Tibial nerve (tissue), 4 donors: ENCODE measurements around the gene AMBRA1. TPM values are rescaled to one million over a fixed set of nuclear protein-coding genes. Genes with fewer than 3 reads are reported as not detected.

Experiments
- DNase-seq, 2 donors: peaks; one replicate each; pipeline ENCODE4 v3.0.0-alpha.2; 2019; ENCODE audit warnings: low spot score in 2 of 2
- H3K27ac ChIP-seq, 4 donors: fragments of 200-600 bp; sonication (generic) in 3 of 4; one replicate each; pipeline ENCODE4 v1.5.1; 2017 to 2019; ENCODE audit warnings: mild to moderate bottlenecking in 1 of 4
- H3K27me3 ChIP-seq, 2 donors: fragments of 200-600 bp; sonication (generic) in 1 of 2; one replicate each; pipeline versions ENCODE4 v1.5.1 to v1.6.0; 2017 to 2019
- H3K36me3 ChIP-seq, 3 donors: fragments of 200-600 bp; sonication (generic); one replicate each; pipeline ENCODE4 v1.5.1; 2018 to 2019
- H3K4me1 ChIP-seq, 4 donors: fragments of 200-600 bp; sonication (generic) in 3 of 4; one replicate each; pipeline ENCODE4 v1.5.1; 2017 to 2019
- H3K4me3 ChIP-seq, 4 donors: fragments of 200-600 bp; sonication (generic) in 3 of 4; one replicate each; pipeline ENCODE4 v1.5.1; 2017 to 2019; ENCODE audit warnings: mild to moderate bottlenecking in 1 of 4, moderate library complexity in 1 of 4
- H3K9me3 ChIP-seq, 4 donors: fragments of 200-600 bp; sonication (generic) in 3 of 4; one replicate each; pipeline ENCODE4 v1.5.1; 2017 to 2019
- EP300 ChIP-seq, 2 donors: sonication (generic); formaldehyde crosslinking; IDR thresholded peaks; one replicate each; pipeline ENCODE4 v1.6.1; 2017; ENCODE audit warnings: antibody characterized with exemption in 2 of 2, mild to moderate bottlenecking in 1 of 2
- POLR2A ChIP-seq, 2 donors: fragments of 450-650 bp; IDR thresholded peaks; one replicate each; pipeline ENCODE4 v1.6.1; 2017; ENCODE audit warnings: antibody characterized with exemption in 2 of 2, mild to moderate bottlenecking in 2 of 2, moderate library complexity in 2 of 2
- WGBS, 2 donors: methylation state at CpG; one replicate each; pipeline ENCODE4 v1.1.5; 2018; 5-methylcytosine and 5-hydroxymethylcytosine counted together
- total RNA-seq, 4 donors: library from RNA; depleted of rRNA; stranded (reverse); fragments of >200 nt; gene quantifications; one replicate each; pipeline ENCODE4 v1.1.0, GENCODE V29; 2016
- TF ChIP-seq, protein P1 (sequence below), 5 experiments: fragments of 200-600 bp in 3 of 5; fragments of 450-650 bp in 2 of 5; sonication (generic) in 3 of 5; IDR thresholded peaks; one replicate each; pipeline ENCODE4 v1.5.1; 2016 to 2019; ENCODE audit warnings: antibody characterized with exemption in 5 of 5, mild to moderate bottlenecking in 3 of 5, moderate library complexity in 2 of 5

Gene AMBRA1
- total RNA-seq, 4 donors from 2014 or later = 31.0 to 43.7 (median 35.8) TPM

DNA sequence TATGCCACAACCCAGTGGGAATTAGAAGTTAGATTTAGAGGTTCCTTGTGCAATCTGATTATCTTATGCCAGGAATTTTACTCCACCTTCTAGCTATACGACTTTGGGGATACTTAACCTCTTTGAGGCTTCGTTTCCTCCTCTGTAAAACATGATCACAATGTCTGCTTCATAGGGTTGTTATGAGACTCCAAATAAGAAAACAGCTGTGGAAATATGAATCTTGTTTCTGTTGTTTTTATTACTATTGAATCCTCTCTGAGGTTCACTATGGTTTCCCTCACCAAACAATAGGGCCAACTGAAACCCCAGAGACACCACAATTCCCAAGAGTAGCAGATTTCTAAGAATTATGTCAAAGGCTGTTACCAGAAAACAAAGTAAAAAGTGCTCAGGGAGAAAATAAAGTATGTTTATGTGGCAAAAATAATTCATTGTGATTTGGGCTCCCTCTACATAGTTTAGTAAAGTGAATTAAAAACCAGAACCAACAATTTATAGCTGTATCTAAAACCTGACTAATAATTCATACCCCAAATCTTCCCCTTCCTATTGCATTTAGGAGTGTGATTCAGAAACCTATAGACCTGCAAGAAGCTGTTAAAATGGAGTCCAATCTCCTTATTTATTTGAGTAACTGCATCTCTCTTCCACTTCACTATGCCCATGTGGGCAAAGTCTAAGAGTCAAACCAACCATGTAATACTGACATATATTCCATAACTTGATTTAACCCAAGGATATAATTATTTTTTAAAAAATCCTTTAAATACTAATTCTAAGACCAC lies 38.4 kb downstream of the AMBRA1 start:
- 30 to 31% methylated on average over 2 of the region's 2 CpGs for WGBS, 2 donors
- Histone ChIP-seq H3K36me3 (no peaks in the 10 kb centered on the region), H3K27ac (peak overlapping the region in 2 of 4 donors; percentile 83 to 85)

DNA sequence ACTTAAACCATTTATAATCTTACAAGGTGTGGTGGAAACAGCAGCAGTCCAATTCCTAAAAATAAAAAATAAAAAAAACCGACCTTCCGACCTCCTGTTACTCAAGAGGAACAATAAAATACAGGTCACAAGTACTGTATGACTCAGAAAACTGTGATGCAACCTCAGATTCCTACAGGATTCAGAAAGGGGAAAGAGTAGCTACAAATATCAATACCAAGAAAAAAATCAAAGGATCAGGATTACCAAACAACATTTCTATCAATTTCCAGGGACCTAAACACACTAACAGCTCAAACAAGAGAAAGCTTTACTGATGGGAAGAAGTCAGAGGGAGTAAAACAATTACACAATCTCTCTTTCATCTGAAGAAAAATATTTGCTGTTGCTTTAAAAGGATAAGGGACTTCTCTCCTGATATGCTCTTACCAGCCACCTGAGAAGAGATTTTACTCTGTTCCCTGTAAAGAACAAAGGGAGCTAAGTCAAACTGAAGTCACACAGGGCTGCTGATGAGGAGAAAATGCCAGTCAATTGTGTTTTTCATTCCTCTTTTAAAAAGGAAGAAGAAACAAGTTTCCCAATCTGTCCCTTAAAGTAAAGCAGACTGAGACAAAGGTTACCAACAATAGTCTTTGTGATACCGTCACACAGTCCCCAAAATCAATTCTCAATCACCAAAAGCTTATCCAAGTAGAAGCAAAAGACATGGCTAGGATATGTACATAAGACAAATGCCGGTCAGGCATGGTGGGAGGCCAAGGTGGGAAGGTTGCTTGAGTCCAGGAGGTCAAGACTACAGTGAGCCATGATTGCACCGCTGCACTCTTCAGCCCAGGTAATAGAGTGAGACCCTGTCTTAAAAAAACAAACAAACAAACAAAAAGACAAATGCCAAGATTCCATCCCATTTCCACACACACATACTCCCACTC lies 39.3 kb downstream of the AMBRA1 start:
- DNase-seq = peak in 1 of 2 donors; percentile 55
- H3K9me3 ChIP-seq = no peaks in the 10 kb centered on the region
- H3K27me3 ChIP-seq = no peaks in the 10 kb centered on the region
- 55 to 58% methylated on average over 5 of the region's 5 CpGs for WGBS, 2 donors
- no peak overlapping the region for H3K4me3 ChIP-seq
- H3K36me3 ChIP-seq = no peaks in the 10 kb centered on the region
- TF ChIP-seq POLR2A (IDR thresholded peaks at IDR 0.05) = no peak
- TF ChIP-seq EP300 (IDR thresholded peaks at IDR 0.05) = peak; percentile 57 to 87
- peaks cover 0 to 58% (median 26%) of the 10 kb centered on the region in 4 donors for H3K4me1 ChIP-seq
- peak overlapping the region; percentile 55 to 85 (median 72) for H3K27ac ChIP-seq

More for the DNA sequence above, 38.4 kb downstream of the AMBRA1 start:
- Histone ChIP-seq H3K4me3 (no peak overlapping the region), H3K4me1 (peaks cover 0 to 58% (median 28%) of the 10 kb centered on the region in 4 donors), H3K27me3 (no peaks in the 10 kb centered on the region), H3K9me3 (no peaks in the 10 kb centered on the region)
- no peak for DNase-seq
- TF ChIP-seq EP300 (IDR thresholded peaks at IDR 0.05) (no peak), POLR2A (IDR thresholded peaks at IDR 0.05) (no peak)
- TF ChIP-seq, protein P1, sequence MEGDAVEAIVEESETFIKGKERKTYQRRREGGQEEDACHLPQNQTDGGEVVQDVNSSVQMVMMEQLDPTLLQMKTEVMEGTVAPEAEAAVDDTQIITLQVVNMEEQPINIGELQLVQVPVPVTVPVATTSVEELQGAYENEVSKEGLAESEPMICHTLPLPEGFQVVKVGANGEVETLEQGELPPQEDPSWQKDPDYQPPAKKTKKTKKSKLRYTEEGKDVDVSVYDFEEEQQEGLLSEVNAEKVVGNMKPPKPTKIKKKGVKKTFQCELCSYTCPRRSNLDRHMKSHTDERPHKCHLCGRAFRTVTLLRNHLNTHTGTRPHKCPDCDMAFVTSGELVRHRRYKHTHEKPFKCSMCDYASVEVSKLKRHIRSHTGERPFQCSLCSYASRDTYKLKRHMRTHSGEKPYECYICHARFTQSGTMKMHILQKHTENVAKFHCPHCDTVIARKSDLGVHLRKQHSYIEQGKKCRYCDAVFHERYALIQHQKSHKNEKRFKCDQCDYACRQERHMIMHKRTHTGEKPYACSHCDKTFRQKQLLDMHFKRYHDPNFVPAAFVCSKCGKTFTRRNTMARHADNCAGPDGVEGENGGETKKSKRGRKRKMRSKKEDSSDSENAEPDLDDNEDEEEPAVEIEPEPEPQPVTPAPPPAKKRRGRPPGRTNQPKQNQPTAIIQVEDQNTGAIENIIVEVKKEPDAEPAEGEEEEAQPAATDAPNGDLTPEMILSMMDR (IDR thresholded peaks at IDR 0.05) = no peak

DNA sequence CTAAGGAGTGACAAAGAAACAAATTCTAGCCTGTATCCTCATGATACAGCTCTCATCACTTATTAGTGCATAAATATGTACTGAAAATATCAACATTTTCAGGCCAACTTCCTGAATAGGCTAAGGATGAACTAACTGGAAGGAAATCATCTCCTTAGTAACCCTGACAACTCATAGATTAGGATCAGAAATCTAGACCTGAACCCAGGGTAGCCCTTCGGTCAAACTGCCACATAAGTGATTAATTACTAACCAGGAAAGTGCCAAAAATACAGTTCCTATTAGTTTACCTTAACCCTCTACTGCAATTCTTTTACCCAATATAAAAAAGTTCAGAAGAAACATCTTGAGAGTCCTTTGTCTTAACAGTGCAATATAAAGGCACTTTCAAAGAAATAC lies 40.0 kb downstream of the AMBRA1 start:
- DNase-seq = no peak
- no peaks in the 10 kb centered on the region for H3K9me3 ChIP-seq
- TF ChIP-seq, protein P1 (IDR thresholded peaks at IDR 0.05) = no peak
- TF ChIP-seq EP300 (IDR thresholded peaks at IDR 0.05) (no peak), POLR2A (IDR thresholded peaks at IDR 0.05) (no peak)
- no peak overlapping the region for H3K4me3 ChIP-seq
- 42 to 50% methylated on average over 1 of the region's 1 CpG for whole genome bisulfite sequencing, 2 donors
- H3K27ac ChIP-seq = peak overlapping the region in 3 of 4 donors; percentile 52 to 85 (median 83)
- no peaks in the 10 kb centered on the region for H3K27me3 ChIP-seq
- no peaks in the 10 kb centered on the region for H3K36me3 ChIP-seq
- peaks cover 0 to 53% (median 25%) of the 10 kb centered on the region in 4 donors for H3K4me1 ChIP-seq

DNA sequence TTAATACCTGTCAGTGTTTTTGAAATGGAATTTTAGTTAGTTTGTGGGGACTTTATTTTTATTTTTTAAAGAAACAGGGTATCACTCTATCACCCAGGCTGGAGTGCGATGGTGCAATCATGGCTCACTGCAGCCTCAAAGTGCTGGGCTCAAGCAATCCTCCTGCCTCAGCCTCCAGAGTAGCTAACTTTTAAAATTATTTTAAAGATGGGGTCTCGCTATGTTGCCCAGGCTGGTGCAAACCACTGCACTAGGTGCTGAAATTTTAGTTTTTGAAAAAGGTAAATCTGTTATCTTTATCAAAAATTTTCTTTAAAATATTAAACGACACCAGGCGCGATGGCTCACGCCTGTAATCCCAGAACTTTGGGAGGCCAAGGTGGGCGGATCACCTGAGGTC lies 42.6 kb downstream of the AMBRA1 start:
- TF ChIP-seq, protein P1 (IDR thresholded peaks at IDR 0.05) = no peak
- no peak for TF ChIP-seq POLR2A (IDR thresholded peaks at IDR 0.05)
- TF ChIP-seq EP300 (IDR thresholded peaks at IDR 0.05) = no peak
- Histone ChIP-seq H3K9me3 (no peaks in the 10 kb centered on the region), H3K4me3 (no peak overlapping the region), H3K27ac (no peak overlapping the region), H3K27me3 (no peaks in the 10 kb centered on the region), H3K36me3 (peaks cover 0 to 15% (median 9%) of the 10 kb centered on the region in 3 donors), H3K4me1 (peaks cover 0 to 45% (median 23%) of the 10 kb centered on the region in 4 donors)
- 98% methylated on average over 7 of the region's 7 CpGs for WGBS, 2 donors
- no peak for DNase-seq

DNA sequence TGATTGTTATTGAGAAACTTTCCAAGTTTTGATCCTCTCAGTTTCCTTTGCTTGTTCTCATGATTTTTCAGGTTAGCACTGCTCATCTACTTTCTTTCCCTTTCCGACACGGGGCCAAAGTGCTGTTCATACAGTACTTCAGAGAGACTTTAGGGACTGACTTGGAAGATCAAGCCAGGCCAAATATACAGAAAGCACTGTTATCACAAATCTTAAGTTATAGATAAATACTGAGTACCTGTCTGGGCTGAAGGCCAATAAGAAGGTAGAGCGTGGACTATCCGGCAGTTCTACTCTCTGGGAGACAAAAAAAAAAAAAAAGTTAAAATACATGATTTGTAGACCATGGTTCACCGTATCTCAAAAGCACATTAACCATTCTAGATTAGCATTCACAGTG lies 46.2 kb downstream of the AMBRA1 start:
- Histone ChIP-seq H3K27me3 (no peaks in the 10 kb centered on the region), H3K27ac (no peak overlapping the region), H3K4me1 (peaks cover 0 to 11% (median 0%) of the 10 kb centered on the region in 4 donors), H3K9me3 (no peaks in the 10 kb centered on the region), H3K4me3 (no peak overlapping the region), H3K36me3 (peaks cover 0 to 52% (median 24%) of the 10 kb centered on the region in 3 donors)
- no peak for DNase-seq
- TF ChIP-seq POLR2A (IDR thresholded peaks at IDR 0.05) (no peak), EP300 (IDR thresholded peaks at IDR 0.05) (no peak)
- TF ChIP-seq, protein P1 (IDR thresholded peaks at IDR 0.05) = no peak
- 85 to 89% methylated on average over 5 of the region's 5 CpGs for WGBS, 2 donors
